Mesenchymal stem cell (in vitro differentiated cells and primary cell): ENCODE measurements around the gene INTS3.

Experiments used
- DNase-seq: peaks from one replicate; pipeline ENCODE4 v3.0.0-alpha.2; 2013
- H2AFZ ChIP-seq: one replicate; pipeline ENCODE4 v1.6.1; 2013; ENCODE audit warnings: low read depth, mild to moderate bottlenecking, control low read depth, inconsistent platforms, low read length, moderate library complexity
- H2AK5ac ChIP-seq: 2 replicates; pipeline ENCODE4 v1.6.1; 2013; ENCODE audit warnings: low read length, moderate library complexity, mild to moderate bottlenecking, inconsistent platforms; ENCODE audit not compliant: severe bottlenecking
- H2BK120ac ChIP-seq: one replicate; pipeline ENCODE4 v1.6.1; 2013; ENCODE audit warnings: low read depth, mild to moderate bottlenecking, inconsistent platforms, low read length, moderate library complexity
- H2BK12ac ChIP-seq, 2 experiments: one replicate each; pipeline ENCODE4 v1.6.1; 2013; ENCODE audit warnings: inconsistent platforms in 2 of 2, low read length in 2 of 2, mild to moderate bottlenecking in 2 of 2, moderate library complexity in 2 of 2, control low read depth in 1 of 2
- H2BK15ac ChIP-seq: one replicate; pipeline ENCODE4 v1.6.1; 2013; ENCODE audit warnings: mild to moderate bottlenecking, low read depth, inconsistent platforms; ENCODE audit not compliant: poor library complexity, severe bottlenecking
- H2BK5ac ChIP-seq: 2 replicates; pipeline ENCODE4 v1.6.1; 2013; ENCODE audit warnings: low read depth, mild to moderate bottlenecking, low read length, control low read depth, inconsistent platforms; ENCODE audit not compliant: poor library complexity, severe bottlenecking
- H3K14ac ChIP-seq, 2 experiments: one replicate each; pipeline ENCODE4 v1.6.1; 2013; ENCODE audit warnings: inconsistent platforms in 2 of 2, low read length in 2 of 2, control low read depth in 1 of 2, mild to moderate bottlenecking in 1 of 2, moderate library complexity in 1 of 2
- H3K18ac ChIP-seq, 2 experiments: one replicate each; pipeline ENCODE4 v1.6.1; 2013; ENCODE audit warnings: inconsistent platforms in 2 of 2, low read length in 2 of 2, control low read depth in 1 of 2, low read depth in 1 of 2, mild to moderate bottlenecking in 1 of 2
- H3K23ac ChIP-seq, 2 experiments: one replicate each; pipeline ENCODE4 v1.6.1; 2013; ENCODE audit warnings: inconsistent platforms in 2 of 2, low read length in 2 of 2, mild to moderate bottlenecking in 2 of 2, moderate library complexity in 2 of 2, control low read depth in 1 of 2
- H3K27ac ChIP-seq: 2 replicates; pipeline ENCODE4 v1.5.1; 2013; ENCODE audit warnings: mild to moderate bottlenecking, moderate library complexity, low read length, control low read depth, inconsistent platforms; ENCODE audit not compliant: poor library complexity, severe bottlenecking
- H3K27me3 ChIP-seq, 2 experiments: 2 replicates each; pipeline versions ENCODE4 v1.6.1 to v1.7.0; 2013; ENCODE audit warnings: low read length in 2 of 2, mild to moderate bottlenecking in 2 of 2, moderate library complexity in 2 of 2, control low read depth in 1 of 2, inconsistent platforms in 1 of 2; ENCODE audit not compliant: control insufficient read depth in 1 of 2, insufficient read depth in 1 of 2
- H3K36me3 ChIP-seq, 2 experiments: 2 replicates each; pipeline versions ENCODE4 v1.6.1 to v1.7.0; 2013; ENCODE audit warnings: low read length in 2 of 2, control low read depth in 1 of 2, inconsistent platforms in 1 of 2, low read depth in 1 of 2, mild to moderate bottlenecking in 1 of 2; ENCODE audit not compliant: insufficient read depth in 2 of 2, control insufficient read depth in 1 of 2
- H3K4ac ChIP-seq, 2 experiments: one replicate each; pipeline ENCODE4 v1.6.1; 2013; ENCODE audit warnings: inconsistent platforms in 2 of 2, low read length in 2 of 2, mild to moderate bottlenecking in 2 of 2, moderate library complexity in 2 of 2, control low read depth in 1 of 2, low read depth in 1 of 2
- H3K4me1 ChIP-seq: 2 replicates; pipeline ENCODE4 v1.6.1; 2013; ENCODE audit warnings: low read depth, low read length, control low read depth; ENCODE audit not compliant: control insufficient read depth, insufficient read depth
- H3K4me2 ChIP-seq: 2 replicates; pipeline ENCODE4 v1.6.1; 2013; ENCODE audit warnings: low read length, mild to moderate bottlenecking, inconsistent platforms; ENCODE audit not compliant: poor library complexity, severe bottlenecking
- H3K4me3 ChIP-seq, 2 experiments: 2 replicates each; pipeline versions ENCODE4 v1.5.1 to v1.7.0; 2013; ENCODE audit warnings: low read length in 2 of 2, mild to moderate bottlenecking in 2 of 2, control low read depth in 1 of 2, low read depth in 1 of 2; ENCODE audit not compliant: insufficient read depth in 1 of 2
- H3K79me1 ChIP-seq: replicated peaks from 2 replicates; pipeline ENCODE4 v1.6.1; 2013; ENCODE audit warnings: mild to moderate bottlenecking, control low read depth, low read length, inconsistent platforms; ENCODE audit not compliant: poor library complexity, severe bottlenecking
- H3K9ac ChIP-seq: 2 replicates; pipeline ENCODE4 v1.7.0; 2013; ENCODE audit warnings: mild to moderate bottlenecking, low read length, moderate library complexity
- H3K9me3 ChIP-seq: 2 replicates; pipeline ENCODE4 v1.7.0; 2013; ENCODE audit warnings: mild to moderate bottlenecking, low read length; ENCODE audit not compliant: control insufficient read depth
- H4K8ac ChIP-seq: one replicate; pipeline ENCODE4 v1.6.1; 2013; ENCODE audit warnings: inconsistent platforms, mild to moderate bottlenecking, low read length, moderate library complexity
- H4K91ac ChIP-seq: one replicate; pipeline ENCODE4 v1.6.1; 2013; ENCODE audit warnings: mild to moderate bottlenecking, low read length, inconsistent platforms
- WGBS: methylation state at CpG from one replicate; pipeline ENCODE4 v1.1.7; 2013; ENCODE audit warnings: mixed read lengths; 5-methylcytosine and 5-hydroxymethylcytosine counted together

Gene INTS3

GRCh38 chr1:153728305-153729066 lies 636 bp downstream of the INTS3 start:
- 0% methylated on average over 6 of the region's 19 CpGs for WGBS
- peak; percentile 57 for DNase-seq
- H3K79me1 ChIP-seq = peaks cover 12% of the 10 kb centered on the region

GRCh38 chr1:153730468-153730988 lies 2.7 kb downstream of the INTS3 start:
- peaks cover 5 to 6% of the 10 kb centered on the region in 2 experiments for H3K36me3 ChIP-seq
- H3K27me3 ChIP-seq = no peaks in the 10 kb centered on the region
- peaks cover 21% of the 10 kb centered on the region for H3K79me1 ChIP-seq
- no peak overlapping the region for H3K4ac ChIP-seq
- H2BK12ac ChIP-seq = no peak overlapping the region
- H3K9me3 ChIP-seq = no peaks in the 10 kb centered on the region
- H3K4me2 ChIP-seq = no peak overlapping the region
- H2BK5ac ChIP-seq = no peak overlapping the region
- no peak overlapping the region for H3K14ac ChIP-seq
- peak overlapping the region in 1 of 2 experiments; percentile 9 for H3K23ac ChIP-seq
- H3K18ac ChIP-seq = no peak overlapping the region
- DNase-seq = no peak
- no peak overlapping the region for H2AFZ ChIP-seq
- H4K91ac ChIP-seq = no peak overlapping the region
- no peak overlapping the region for H2BK15ac ChIP-seq
- H3K9ac ChIP-seq = no peak overlapping the region
- H2AK5ac ChIP-seq = no peak overlapping the region
- H3K4me1 ChIP-seq = peaks cover 16% of the 10 kb centered on the region
- no peak overlapping the region for H2BK120ac ChIP-seq
- WGBS = 83% methylated on average over 5 of the region's 5 CpGs
- no peak overlapping the region for H3K27ac ChIP-seq
- no peak overlapping the region for H4K8ac ChIP-seq
- H3K4me3 ChIP-seq = no peak overlapping the region

More at GRCh38 chr1:153728305-153729066, 636 bp downstream of the INTS3 start:
- H3K9ac ChIP-seq = peak overlapping the region; percentile 97
- no peaks in the 10 kb centered on the region for H3K27me3 ChIP-seq
- peak overlapping the region; percentile 28 to 82 for H3K14ac ChIP-seq
- H3K23ac ChIP-seq = peak overlapping the region; percentile 6 to 42
- peak overlapping the region; percentile 96 to 99 for H3K4ac ChIP-seq
- peak overlapping the region in 1 of 2 experiments; percentile 70 for H2BK12ac ChIP-seq
- H2BK15ac ChIP-seq = peak overlapping the region; percentile 36
- H3K4me2 ChIP-seq = peak overlapping the region; percentile 90
- peak overlapping the region; percentile 100 for H4K91ac ChIP-seq
- H2BK5ac ChIP-seq = peak overlapping the region; percentile 83
- peak overlapping the region; percentile 90 for H3K27ac ChIP-seq
- H4K8ac ChIP-seq = peak overlapping the region; percentile 100
- H3K18ac ChIP-seq = peak overlapping the region; percentile 93 to 98
- peak overlapping the region; percentile 49 for H2AFZ ChIP-seq
- H3K4me1 ChIP-seq = peaks cover 10% of the 10 kb centered on the region
- peak overlapping the region; percentile 67 to 86 for H3K4me3 ChIP-seq
- H2BK120ac ChIP-seq = peak overlapping the region; percentile 93
- no peaks in the 10 kb centered on the region for H3K9me3 ChIP-seq
- peaks cover 3 to 6% of the 10 kb centered on the region in 2 experiments for H3K36me3 ChIP-seq
- H2AK5ac ChIP-seq = peak overlapping the region; percentile 91

- Histone ChIP-seq H3K18ac (no peak overlapping the region), H2AFZ (no peak overlapping the region), H3K27me3 (no peaks in the 10 kb centered on the region), H2BK12ac (no peak overlapping the region), H3K4ac (no peak overlapping the region), H3K4me3 (no peak overlapping the region), H2BK5ac (no peak overlapping the region), H2BK120ac (no peak overlapping the region), H3K4me1 (peaks cover 14% of the 10 kb centered on the region), H3K14ac (no peak overlapping the region), H2BK15ac (no peak overlapping the region), H4K91ac (no peak overlapping the region), H3K4me2 (no peak overlapping the region), H3K9ac (peak overlapping the region; percentile 69), H3K23ac (no peak overlapping the region), H3K27ac (no peak overlapping the region), H3K9me3 (no peaks in the 10 kb centered on the region), H4K8ac (no peak overlapping the region), H3K36me3 (peaks cover 9 to 12% of the 10 kb centered on the region in 2 experiments), H2AK5ac (peak overlapping the region; percentile 26), H3K79me1 (peaks cover 26% of the 10 kb centered on the region)
- 86% methylated on average over 1 of the region's 1 CpG for WGBS
- DNase-seq = no peak
Observed at GRCh38 chr1:153733970-153734369, 6.1 kb downstream of the INTS3 start.

- Histone ChIP-seq H3K4me2 (peak overlapping the region; percentile 28), H4K8ac (no peak overlapping the region), H3K9me3 (no peaks in the 10 kb centered on the region), H3K27ac (peak overlapping the region; percentile 64), H3K36me3 (peaks cover 13 to 15% of the 10 kb centered on the region in 2 experiments), H3K4me1 (peaks cover 9% of the 10 kb centered on the region), H2BK120ac (no peak overlapping the region), H3K4ac (no peak overlapping the region), H2BK5ac (no peak overlapping the region), H3K79me1 (peaks cover 26% of the 10 kb centered on the region), H3K14ac (no peak overlapping the region), H3K4me3 (no peak overlapping the region), H3K18ac (peak overlapping the region in 1 of 2 experiments; percentile 21), H2BK12ac (no peak overlapping the region), H3K23ac (peak overlapping the region in 1 of 2 experiments; percentile 24), H2BK15ac (peak overlapping the region; percentile 54), H2AFZ (no peak overlapping the region), H3K9ac (peak overlapping the region; percentile 69), H3K27me3 (no peaks in the 10 kb centered on the region), H2AK5ac (peak overlapping the region; percentile 96), H4K91ac (no peak overlapping the region)
- no peak for DNase-seq
- 85% methylated on average over 3 of the region's 3 CpGs for WGBS
Observed at GRCh38 chr1:153734396-153735089, 6.7 kb downstream of the INTS3 start.
